NCI-H1105 (cell line): Measurements from ENCODE around the gene HTR2C.
"Not testable (repeated sequence)": the region's sequence is repeated elsewhere in the genome, so short reads cannot be mapped to it uniquely, and the experiment has no call there.

ENCODE experiments used
- DNase-seq: peaks from one replicate; lab custom pipeline; 2025; lab: John Stamatoyannopoulos, UW

HTR2C gene

GRCh38 chrX:114712466-114712865 is 128.6 kb downstream of the HTR2C start:
- no peak for DNase-seq

GRCh38 chrX:114715096-114715495 is 131.2 kb downstream of the HTR2C start:
- no peak for DNase-seq

GRCh38 chrX:114717921-114718320 is 134.0 kb downstream of the HTR2C start:
- DNase-seq: no peak

- DNase-seq: no peak
These were observed 182.7 kb downstream of the HTR2C start for GRCh38 chrX:114766541-114766940.

GRCh38 chrX:114774691-114775090 is 190.8 kb downstream of the HTR2C start:
- no peak for DNase-seq

- DNase-seq: no peak
These were observed 199.0 kb downstream of the HTR2C start for GRCh38 chrX:114782925-114783324.

- DNase-seq: no peak
These were observed 203.2 kb downstream of the HTR2C start for GRCh38 chrX:114787061-114787460.

GRCh38 chrX:114797494-114797893 is 213.6 kb downstream of the HTR2C start:
- no peak for DNase-seq

- no peak for DNase-seq
These were observed 215.0 kb downstream of the HTR2C start for GRCh38 chrX:114798907-114799306.

GRCh38 chrX:114800719-114801118 is 216.8 kb downstream of the HTR2C start:
- DNase-seq: no peak

GRCh38 chrX:114819509-114819908 is 235.6 kb downstream of the HTR2C start:
- DNase-seq: no peak

- no peak for DNase-seq
These were observed 257.2 kb downstream of the HTR2C start for GRCh38 chrX:114841051-114841450.

- DNase-seq: no peak
These were observed 258.3 kb downstream of the HTR2C start for GRCh38 chrX:114842181-114842580.

GRCh38 chrX:114889481-114889880 is 305.6 kb downstream of the HTR2C start:
- DNase-seq: no peak

GRCh38 chrX:114903618-114904017 is 319.7 kb downstream of the HTR2C start:
- DNase-seq: no peak

GRCh38 chrX:114905251-114905650 is 321.4 kb downstream of the HTR2C start:
- no peak for DNase-seq

- no peak for DNase-seq
These were observed 323.2 kb downstream of the HTR2C start for GRCh38 chrX:114906984-114907510.

- no peak for DNase-seq
These were observed 340.5 kb downstream of the HTR2C start for GRCh38 chrX:114924423-114924822.

- DNase-seq: no peak
These were observed 341.0 kb downstream of the HTR2C start for GRCh38 chrX:114924856-114925255.

- DNase-seq: no peak
These were observed 346.3 kb downstream of the HTR2C start for GRCh38 chrX:114930227-114930626.

- DNase-seq: no peak
These were observed 348.7 kb downstream of the HTR2C start for GRCh38 chrX:114932550-114932949.

GRCh38 chrX:114933291-114933690 is 349.4 kb downstream of the HTR2C start:
- DNase-seq: not testable (repeated sequence)

GRCh38 chrX:114937090-114937489 is 353.2 kb downstream of the HTR2C start:
- DNase-seq: not testable (repeated sequence)

- DNase-seq: no peak
These were observed 368.8 kb downstream of the HTR2C start for GRCh38 chrX:114952696-114953095.
